ENCODE measurements around the gene TNFRSF1A. TPM values are rescaled to one million over a fixed set of nuclear protein-coding genes. Genes with fewer than 3 reads are reported as not detected.
A peak's percentile ranks its signal among the peaks of the same experiment; 100 is the strongest.

Gene TNFRSF1A
- total RNA-seq, 1 experiment from 2014 or later: 103 TPM

GRCh38 chr12:6372403-6373003 lies 30.6 kb upstream of the TNFRSF1A start:
- peak; percentile 87 for DNase-seq (ENCODE audit: unreplicated experiment)
- intact Hi-C loops (cut with micrococcal nuclease): loop anchor here (1.0 kb wide), 1 partner anchor 36 kb away; no protein-coding TSS in a partner anchor
- no TSS peak for BruUV-seq (replicated peaks)
- ChIA-PET POLR2A (interaction anchor here (0.5 to 16.5 kb wide), 18 partner anchors 7 to 572 kb away, joined by 3 to 739 read pairs (median 8); partner anchors contain the start of genes GAPDH, LTBR, TAPBPL and TNFRSF1A), CTCF (interaction anchor here (0.6 to 4.6 kb wide), 8 partner anchors 9 to 93 kb away, joined by 3 to 27 read pairs (median 4); partner anchors contain the start of gene LTBR)
- Mint-ChIP-seq H3K4me1 (ENCODE audit: insufficient read depth, unreplicated experiment) (peaks cover 66% of the 10 kb centered on the region), H3K27me3 (ENCODE audit: insufficient read depth, unreplicated experiment) (no peaks in the 10 kb centered on the region), H3K4me3 (ENCODE audit: unreplicated experiment) (peak overlapping the region; percentile 89), H3K9me3 (ENCODE audit: unreplicated experiment) (no peaks in the 10 kb centered on the region), H3K36me3 (ENCODE audit: insufficient read depth, unreplicated experiment) (peaks cover 57% of the 10 kb centered on the region), H3K27ac (ENCODE audit: low read depth, unreplicated experiment) (peak overlapping the region; percentile 97)
- no peak for TF ChIP-seq CTCF (IDR thresholded peaks at IDR 0.05; ENCODE audit: unreplicated experiment)

DNA sequence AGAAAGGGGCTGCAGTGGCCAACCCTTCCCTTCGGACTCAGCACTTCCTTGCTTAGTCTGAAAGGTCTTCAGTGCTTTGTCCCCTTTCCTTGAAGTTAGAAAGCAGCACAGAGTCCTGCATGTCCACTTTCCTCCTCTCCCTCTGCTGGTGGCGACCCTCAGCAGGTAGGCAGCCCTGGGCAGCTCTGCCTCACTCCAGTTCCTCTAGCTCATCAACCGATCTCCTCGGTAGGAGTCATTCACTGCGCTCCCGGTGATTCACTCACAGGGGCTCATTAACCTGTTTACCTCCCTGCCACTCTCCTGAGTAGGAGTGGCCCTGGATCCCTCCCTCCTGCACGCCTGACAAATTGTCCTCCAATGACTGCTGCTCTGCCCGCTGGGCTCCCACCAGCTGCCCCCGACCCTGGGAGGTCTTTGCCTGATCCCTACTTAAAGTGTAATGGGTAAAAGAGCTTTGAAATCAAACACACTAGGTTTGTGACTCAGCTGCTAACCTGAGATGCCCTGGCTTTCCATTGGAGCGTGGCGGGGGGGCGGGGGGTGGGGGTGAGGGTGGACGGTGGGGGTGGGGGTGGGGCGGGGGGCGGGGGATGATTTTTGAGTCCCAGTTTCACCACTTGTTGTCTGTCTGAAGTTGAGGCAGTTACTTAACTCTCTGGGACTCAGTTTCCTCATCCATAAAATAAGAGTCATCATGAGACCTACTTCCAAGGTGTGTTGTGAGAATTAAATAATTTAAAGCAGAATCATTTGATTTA lies 29.3 kb upstream of the TNFRSF1A start:
- no peak for TF ChIP-seq CTCF (IDR thresholded peaks at IDR 0.05; ENCODE audit: unreplicated experiment)
- peak overlapping the region; percentile 89 for H3K4me3 Mint-ChIP-seq (ENCODE audit: unreplicated experiment)
- BruUV-seq (replicated peaks): no TSS peak
- DNase-seq (ENCODE audit: unreplicated experiment): peak; percentile 96
- peaks cover 56% of the 10 kb centered on the region for H3K4me1 Mint-ChIP-seq (ENCODE audit: insufficient read depth, unreplicated experiment)
- no peaks in the 10 kb centered on the region for H3K9me3 Mint-ChIP-seq (ENCODE audit: unreplicated experiment)
- ChIA-PET POLR2A (interaction anchor here (0.7 to 16.5 kb wide), 17 partner anchors 6 to 278 kb away, joined by 3 to 739 read pairs (median 4); partner anchors contain the start of genes GAPDH, LTBR, TAPBPL and TNFRSF1A), CTCF (interaction anchor here (0.6 to 4.6 kb wide), 8 partner anchors 8 to 169 kb away, joined by 4 to 23 read pairs (median 6); partner anchors contain the start of gene LTBR)
- peak overlapping the region; percentile 97 for H3K27ac Mint-ChIP-seq (ENCODE audit: low read depth, unreplicated experiment)
- H3K27me3 Mint-ChIP-seq (ENCODE audit: insufficient read depth, unreplicated experiment): no peaks in the 10 kb centered on the region
- peaks cover 71% of the 10 kb centered on the region for H3K36me3 Mint-ChIP-seq (ENCODE audit: insufficient read depth, unreplicated experiment)
- intact Hi-C loops (cut with micrococcal nuclease): no loop called here

- BruUV-seq (replicated peaks): no TSS peak
These were observed 28.7 kb upstream of the TNFRSF1A start for GRCh38 chr12:6370576-6370935.

More at GRCh38 chr12:6370576-6370935, 28.7 kb upstream of the TNFRSF1A start:
- no peak for TF ChIP-seq CTCF (IDR thresholded peaks at IDR 0.05; ENCODE audit: unreplicated experiment)
- intact Hi-C loops (cut with micrococcal nuclease): no loop called here
- peak overlapping the region; percentile 89 for H3K4me3 Mint-ChIP-seq (ENCODE audit: unreplicated experiment)
- POLR2A ChIA-PET: interaction anchor here (0.8 to 16.5 kb wide), 13 partner anchors 5 to 165 kb away, joined by 3 to 739 read pairs (median 4); partner anchors contain the start of genes GAPDH, LTBR, TAPBPL and TNFRSF1A
- H3K27me3 Mint-ChIP-seq (ENCODE audit: insufficient read depth, unreplicated experiment): no peaks in the 10 kb centered on the region
- CTCF ChIA-PET: interaction anchor here (0.6 to 2.7 kb wide), 7 partner anchors 9 to 169 kb away, joined by 3 to 13 read pairs (median 5); no protein-coding TSS in a partner anchor
- peak; percentile 42 for DNase-seq (ENCODE audit: unreplicated experiment)
- peak overlapping the region; percentile 97 for H3K27ac Mint-ChIP-seq (ENCODE audit: low read depth, unreplicated experiment)
- H3K9me3 Mint-ChIP-seq (ENCODE audit: unreplicated experiment): no peaks in the 10 kb centered on the region
- peaks cover 49% of the 10 kb centered on the region for H3K4me1 Mint-ChIP-seq (ENCODE audit: insufficient read depth, unreplicated experiment)
- peaks cover 77% of the 10 kb centered on the region for H3K36me3 Mint-ChIP-seq (ENCODE audit: insufficient read depth, unreplicated experiment)
